Right lobe of liver (tissue), 6 donors: ENCODE measurements around the gene MED27. TPM values are rescaled to one million over a fixed set of nuclear protein-coding genes. Genes with fewer than 3 reads are reported as not detected.

ENCODE experiments used
- ATAC-seq, 4 donors: fragments of 200-7000 bp; cut with Tn5 transposase; one replicate each; pipeline ENCODE4 v1.9.1; 2020; ENCODE audit warnings: mild to moderate bottlenecking in 4 of 4, moderate library complexity in 4 of 4
- DNase-seq, 3 donors: peaks; one replicate each; pipeline ENCODE4 v3.0.0-alpha.2; 2020
- H3K27ac ChIP-seq, 3 donors: fragments of 200-600 bp; one replicate each; pipeline ENCODE4 v1.8.0; 2022
- H3K27me3 ChIP-seq, 2 donors: fragments of 200-600 bp; one replicate each; pipeline ENCODE4 v1.8.0; 2022
- H3K36me3 ChIP-seq, 4 donors: fragments of 200-600 bp; sonication (generic) in 1 of 4; one replicate each; pipeline versions ENCODE4 v1.5.1 to v1.8.0; 2017 to 2022; ENCODE audit warnings: control low read depth in 1 of 4
- H3K4me1 ChIP-seq, 4 donors: fragments of 200-600 bp; sonication (generic) in 1 of 4; one replicate each; pipeline versions ENCODE4 v1.5.1 to v1.8.0; 2017 to 2022; ENCODE audit warnings: control low read depth in 1 of 4
- H3K4me3 ChIP-seq, 3 donors: fragments of 200-600 bp; one replicate each; pipeline ENCODE4 v1.8.0; 2022
- H3K9me3 ChIP-seq, 4 donors: fragments of 200-600 bp; sonication (generic) in 1 of 4; one replicate each; pipeline versions ENCODE4 v1.5.1 to v1.8.0; 2017 to 2022; ENCODE audit warnings: control low read depth in 1 of 4
- POLR2A ChIP-seq: fragments of 450-650 bp; IDR thresholded peaks from one replicate; pipeline ENCODE4 v1.6.1; 2017; ENCODE audit warnings: antibody characterized with exemption, mild to moderate bottlenecking
- WGBS: methylation state at CpG from one replicate; pipeline ENCODE4 v1.1.6; 2018; ENCODE audit warnings: low coverage, low lambda C conversion rate; ENCODE audit not compliant: insufficient coverage; ENCODE audit errors: missing lambda C conversion rate; 5-methylcytosine and 5-hydroxymethylcytosine counted together
- intact Hi-C, 2 donors: fragments of 100-400 bp; cut with DNase I; formaldehyde crosslinking; loops; one replicate each; pipeline versions ENCODE4 v1.11.2 to v1.14.1; 2022
- total RNA-seq, 6 experiments: library from RNA; depleted of rRNA in 2 of 6; stranded (reverse); fragments of >200 nt in 2 of 6; fragmentation: NEBNext Ultra II Directional in 3 of 6; extraction: Animal tissue kit (Norgen Biotek cat#: 25700) in 3 of 6; gene quantifications; one replicate each; pipeline versions ENCODE4 v1.1.0 to v1.2.4, GENCODE V29; 2016 to 2023
- TF ChIP-seq, protein P1 (sequence below), 4 donors: fragments of 200-600 bp in 3 of 4; fragments of 450-650 bp in 1 of 4; IDR thresholded peaks; one replicate each; pipeline versions ENCODE4 v1.5.1 to v1.8.0; 2016 to 2022; ENCODE audit warnings: antibody characterized with exemption in 4 of 4, mild to moderate bottlenecking in 2 of 4
- donor health status: DM: no; HTN: yes; CAD: no.
- donor health status: DM: no; HTN: no; CAD: no.
- donor health status: DM: no; HTN: no; CAD: no.
- donor health status: DM: no; HTN: yes; CAD: no.
- donor health status: DM: no; HTN: yes; CAD: no.

MED27 gene
- total RNA-seq, 6 experiments from 2014 or later = 4.6 to 7.3 (median 6.1) TPM

DNA sequence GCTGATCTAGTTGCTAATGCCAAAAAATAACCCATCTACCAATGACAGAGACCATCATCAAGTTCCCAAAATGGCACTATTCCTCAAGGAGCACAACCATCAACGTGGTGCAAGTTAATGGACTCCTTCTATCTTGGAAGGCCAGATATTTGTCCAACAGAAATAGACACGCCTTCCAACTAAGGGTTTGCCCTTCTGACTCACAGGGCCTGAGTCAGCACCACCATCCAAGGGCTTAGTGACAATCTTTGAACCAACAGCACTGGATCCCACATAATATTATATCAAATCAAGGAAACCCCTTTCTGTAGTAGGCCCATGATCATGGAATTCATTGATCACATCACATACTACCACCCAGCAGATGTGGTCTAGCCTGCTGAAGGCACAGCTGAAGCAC, 84.3 kb downstream of the MED27 start:
- no peaks in the 10 kb centered on the region for H3K9me3 ChIP-seq
- peaks cover 0 to 9% (median 0%) of the 10 kb centered on the region in 4 donors for H3K4me1 ChIP-seq
- no peaks in the 10 kb centered on the region for H3K36me3 ChIP-seq
- H3K4me3 ChIP-seq = no peak overlapping the region
- 83% methylated on average over 1 of the region's 2 CpGs for WGBS
- TF ChIP-seq, protein P1, sequence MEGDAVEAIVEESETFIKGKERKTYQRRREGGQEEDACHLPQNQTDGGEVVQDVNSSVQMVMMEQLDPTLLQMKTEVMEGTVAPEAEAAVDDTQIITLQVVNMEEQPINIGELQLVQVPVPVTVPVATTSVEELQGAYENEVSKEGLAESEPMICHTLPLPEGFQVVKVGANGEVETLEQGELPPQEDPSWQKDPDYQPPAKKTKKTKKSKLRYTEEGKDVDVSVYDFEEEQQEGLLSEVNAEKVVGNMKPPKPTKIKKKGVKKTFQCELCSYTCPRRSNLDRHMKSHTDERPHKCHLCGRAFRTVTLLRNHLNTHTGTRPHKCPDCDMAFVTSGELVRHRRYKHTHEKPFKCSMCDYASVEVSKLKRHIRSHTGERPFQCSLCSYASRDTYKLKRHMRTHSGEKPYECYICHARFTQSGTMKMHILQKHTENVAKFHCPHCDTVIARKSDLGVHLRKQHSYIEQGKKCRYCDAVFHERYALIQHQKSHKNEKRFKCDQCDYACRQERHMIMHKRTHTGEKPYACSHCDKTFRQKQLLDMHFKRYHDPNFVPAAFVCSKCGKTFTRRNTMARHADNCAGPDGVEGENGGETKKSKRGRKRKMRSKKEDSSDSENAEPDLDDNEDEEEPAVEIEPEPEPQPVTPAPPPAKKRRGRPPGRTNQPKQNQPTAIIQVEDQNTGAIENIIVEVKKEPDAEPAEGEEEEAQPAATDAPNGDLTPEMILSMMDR (IDR thresholded peaks at IDR 0.05) = no peak
- TF ChIP-seq POLR2A = no peak
- H3K27me3 ChIP-seq = no peaks in the 10 kb centered on the region
- no peak overlapping the region for H3K27ac ChIP-seq
- ATAC-seq (no peak), DNase-seq (no peak)
- intact Hi-C loops = no loop called here

DNA sequence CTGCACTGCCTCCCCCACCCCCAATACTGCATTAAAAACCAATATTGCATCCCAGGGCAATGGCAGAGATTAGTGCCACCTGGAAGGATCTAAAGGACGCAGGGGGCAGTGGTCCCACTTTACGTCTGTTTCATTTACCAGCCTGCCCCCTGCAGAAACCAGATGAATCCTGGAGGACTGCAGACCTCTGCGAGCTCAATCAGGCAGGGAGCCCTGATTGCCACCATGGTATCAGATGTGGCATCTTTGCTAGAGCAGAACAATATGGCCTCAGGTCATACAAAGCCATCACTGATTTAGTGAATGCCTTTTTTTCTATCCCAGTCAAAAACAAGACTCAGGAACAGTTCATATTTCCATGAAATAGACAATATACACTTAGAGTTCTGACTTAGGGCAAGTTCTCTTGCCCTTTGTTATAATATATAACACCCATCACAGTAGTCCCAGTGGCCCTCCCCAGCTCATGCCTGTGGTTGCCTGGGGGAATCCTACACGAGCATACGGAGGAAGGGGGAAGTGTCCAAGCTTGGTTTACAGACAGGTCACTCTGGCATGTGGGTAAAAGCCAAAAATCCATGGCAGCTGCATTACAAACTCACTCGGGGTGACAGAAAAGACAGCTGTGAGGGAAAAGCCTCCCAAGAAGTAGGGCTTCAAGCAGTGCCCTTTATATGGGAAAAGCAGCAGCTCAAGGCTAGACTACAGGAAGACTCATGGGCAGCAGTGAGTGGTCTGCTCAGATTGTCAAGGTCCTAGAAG, 85.1 kb downstream of the MED27 start:
- H3K4me1 ChIP-seq = peaks cover 0 to 9% (median 0%) of the 10 kb centered on the region in 4 donors
- DNase-seq = no peak
- no peaks in the 10 kb centered on the region for H3K27me3 ChIP-seq
- intact Hi-C loops = no loop called here
- no peak for TF ChIP-seq POLR2A
- TF ChIP-seq, protein P1 (IDR thresholded peaks at IDR 0.05) = no peak
- no peak overlapping the region for H3K4me3 ChIP-seq
- no peaks in the 10 kb centered on the region for H3K9me3 ChIP-seq
- H3K36me3 ChIP-seq = no peaks in the 10 kb centered on the region
- 73% methylated on average over 5 of the region's 6 CpGs for WGBS
- no peak overlapping the region for H3K27ac ChIP-seq
- ATAC-seq = no peak

DNA sequence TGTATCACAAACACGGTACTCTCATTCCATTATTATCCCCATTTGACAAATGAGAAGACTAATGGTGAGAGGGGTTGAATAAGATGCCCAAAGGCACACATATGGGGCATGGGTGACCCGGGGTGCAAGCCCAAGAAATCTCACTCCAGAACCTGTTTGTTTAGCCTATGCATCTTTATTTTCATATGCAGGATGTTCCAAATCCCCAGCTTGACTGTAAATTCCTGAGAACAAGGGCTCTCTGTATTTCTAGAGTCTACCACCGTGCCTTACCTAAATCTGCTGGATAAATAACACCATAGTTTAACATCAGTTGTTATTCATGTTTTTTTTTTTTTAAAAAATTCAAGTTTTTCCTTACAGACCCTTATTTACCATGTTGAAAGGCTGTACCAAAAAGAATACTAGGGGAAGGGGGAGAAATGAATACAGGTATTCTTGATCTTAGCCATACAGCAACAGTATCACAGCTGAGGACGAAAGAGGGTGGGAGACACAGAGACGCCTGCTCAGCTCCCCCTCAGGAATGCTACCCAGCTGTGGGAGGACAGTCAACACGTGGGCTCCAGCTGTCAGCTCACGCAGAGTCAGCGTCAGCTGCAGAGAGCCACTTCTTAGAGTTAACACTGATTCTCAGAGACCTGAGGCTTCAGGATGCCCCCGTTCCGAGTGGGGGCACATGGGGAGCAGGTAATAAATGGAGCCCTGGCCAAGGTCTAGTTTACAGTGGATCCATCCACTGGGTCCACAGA, 86.6 kb downstream of the MED27 start:
- H3K27me3 ChIP-seq = no peaks in the 10 kb centered on the region
- H3K36me3 ChIP-seq = no peaks in the 10 kb centered on the region
- intact Hi-C loops = no loop called here
- no peak for ATAC-seq
- 89% methylated on average over 7 of the region's 10 CpGs for WGBS
- H3K27ac ChIP-seq = no peak overlapping the region
- peaks cover 0 to 7% (median 0%) of the 10 kb centered on the region in 4 donors for H3K4me1 ChIP-seq
- no peaks in the 10 kb centered on the region for H3K9me3 ChIP-seq
- DNase-seq = no peak
- TF ChIP-seq POLR2A = no peak
- TF ChIP-seq, protein P1 (IDR thresholded peaks at IDR 0.05) = no peak
- H3K4me3 ChIP-seq = no peak overlapping the region

DNA sequence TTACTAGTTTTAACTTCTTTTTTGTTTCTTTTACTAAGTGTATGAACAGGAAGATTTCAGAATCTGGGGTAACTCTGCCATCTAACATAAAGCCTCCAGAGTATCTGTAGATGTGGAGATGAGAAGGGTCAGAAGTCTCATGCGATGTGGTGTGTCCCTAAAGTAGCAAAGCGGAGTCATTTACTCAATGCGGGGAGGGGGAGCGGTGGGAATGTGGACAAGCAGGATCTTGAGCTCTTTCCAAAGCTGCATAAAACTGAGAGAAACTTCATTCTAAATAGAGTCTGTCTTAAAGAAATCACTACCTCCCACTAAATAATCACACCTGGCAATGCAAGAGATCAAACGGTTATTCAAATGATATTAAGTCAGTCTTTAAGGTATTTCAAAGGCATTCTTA, 92.4 kb downstream of the MED27 start:
- Histone ChIP-seq H3K4me3 (no peak overlapping the region), H3K27me3 (no peaks in the 10 kb centered on the region), H3K27ac (no peak overlapping the region), H3K36me3 (no peaks in the 10 kb centered on the region), H3K4me1 (no peaks in the 10 kb centered on the region), H3K9me3 (no peaks in the 10 kb centered on the region)
- DNase-seq (no peak), ATAC-seq (no peak)
- intact Hi-C loops = no loop called here
- TF ChIP-seq, protein P1 (IDR thresholded peaks at IDR 0.05) = no peak
- TF ChIP-seq POLR2A = no peak
- 98% methylated on average over 5 of the region's 5 CpGs for WGBS
